Liver (tissue), 9 donors: ENCODE measurements around the gene TMEM117. TPM values are rescaled to one million over a fixed set of nuclear protein-coding genes. Genes with fewer than 3 reads are reported as not detected.

ENCODE experiments used
- DNase-seq: peaks from one replicate; pipeline ENCODE4 v3.0.0-alpha.2; 2017; ENCODE audit warnings: low spot score
- H3K27ac ChIP-seq, 2 donors: one replicate each; pipeline ENCODE4 v1.7.0; 2013; ENCODE audit warnings: inconsistent platforms in 2 of 2, low read length in 2 of 2, control low read depth in 1 of 2, low read depth in 1 of 2, mild to moderate bottlenecking in 1 of 2
- H3K27me3 ChIP-seq, 4 donors: one replicate each; pipeline versions ENCODE4 v1.6.1 to v1.7.0; 2013; ENCODE audit warnings: low read length in 3 of 4, inconsistent platforms in 1 of 4, mild to moderate bottlenecking in 1 of 4, moderate library complexity in 1 of 4; ENCODE audit not compliant: control insufficient read depth in 4 of 4, insufficient read depth in 4 of 4
- H3K36me3 ChIP-seq, 4 donors: one replicate each; pipeline versions ENCODE4 v1.6.1 to v1.7.0; 2013; ENCODE audit warnings: low read length in 3 of 4, mild to moderate bottlenecking in 3 of 4, low read depth in 1 of 4, moderate library complexity in 1 of 4; ENCODE audit not compliant: control insufficient read depth in 4 of 4, insufficient read depth in 3 of 4
- H3K4me1 ChIP-seq, 4 donors: one replicate each; pipeline versions ENCODE4 v1.6.1 to v1.7.0; 2013; ENCODE audit warnings: low read length in 3 of 4, mild to moderate bottlenecking in 3 of 4, moderate library complexity in 1 of 4; ENCODE audit not compliant: control insufficient read depth in 4 of 4, insufficient read depth in 4 of 4
- H3K4me3 ChIP-seq, 3 donors: one replicate each; pipeline versions ENCODE4 v1.6.1 to v1.7.0; 2013; ENCODE audit warnings: low read length in 3 of 3, control low read depth in 1 of 3, low read depth in 1 of 3, mild to moderate bottlenecking in 1 of 3
- H3K9ac ChIP-seq, 2 donors: one replicate each; pipeline ENCODE4 v1.7.0; 2013; ENCODE audit warnings: low read length in 2 of 2, mild to moderate bottlenecking in 2 of 2, moderate library complexity in 2 of 2, control low read depth in 1 of 2, low read depth in 1 of 2
- H3K9me3 ChIP-seq, 4 donors: one replicate each; pipeline versions ENCODE4 v1.6.1 to v1.7.0; 2013; ENCODE audit warnings: low read length in 3 of 4; ENCODE audit not compliant: control insufficient read depth in 4 of 4
- ATF3 ChIP-seq: IDR thresholded peaks from 2 replicates; pipeline ENCODE4 v1.6.1; 2016; ENCODE audit warnings: antibody characterized with exemption
- CTCF ChIP-seq: fragments of 150-350 bp; IDR thresholded peaks from 2 replicates; pipeline ENCODE4 v1.5.1; 2017; ENCODE audit warnings: improper control_type of control experiment, low read depth, low read length; ENCODE audit not compliant: missing input control
- EGR1 ChIP-seq, 2 donors: IDR thresholded peaks; 2 replicates each; pipeline ENCODE4 v1.6.1; 2016 to 2018; ENCODE audit warnings: antibody characterized with exemption in 2 of 2, low read depth in 2 of 2
- FOXA1 ChIP-seq: IDR thresholded peaks from 2 replicates; pipeline ENCODE4 v1.6.1; 2016; ENCODE audit warnings: antibody characterized with exemption
- FOXA2 ChIP-seq: IDR thresholded peaks from 2 replicates; pipeline ENCODE4 v1.6.1; 2016; ENCODE audit warnings: antibody characterized with exemption
- GABPA ChIP-seq, 2 donors: IDR thresholded peaks in 1 of 2; conservative IDR thresholded peaks in 1 of 2; 2 replicates each; pipeline ENCODE4 v1.6.1; 2016; ENCODE audit warnings: antibody characterized with exemption in 2 of 2, mild to moderate bottlenecking in 1 of 2, moderate library complexity in 1 of 2
- HNF4A ChIP-seq, 2 donors: conservative IDR thresholded peaks; 2 replicates each; pipeline ENCODE4 v1.6.1; 2016; ENCODE audit warnings: antibody characterized with exemption in 2 of 2, mild to moderate bottlenecking in 2 of 2
- HNF4G ChIP-seq: IDR thresholded peaks from 2 replicates; pipeline ENCODE4 v1.6.1; 2016; ENCODE audit warnings: antibody characterized with exemption
- JUND ChIP-seq, 2 donors: IDR thresholded peaks; 2 replicates each; pipeline ENCODE4 v1.6.1; 2016; ENCODE audit warnings: antibody characterized with exemption in 2 of 2
- MAX ChIP-seq: IDR thresholded peaks from 2 replicates; pipeline ENCODE4 v1.6.1; 2016; ENCODE audit warnings: antibody characterized with exemption
- NR2F2 ChIP-seq: IDR thresholded peaks from 2 replicates; pipeline ENCODE4 v1.6.1; 2016; ENCODE audit warnings: antibody characterized with exemption
- RAD21 ChIP-seq, 2 donors: IDR thresholded peaks; 2 replicates each; pipeline ENCODE4 v1.6.1; 2016; ENCODE audit warnings: antibody characterized with exemption in 2 of 2, mild to moderate bottlenecking in 2 of 2
- REST ChIP-seq: IDR thresholded peaks from 2 replicates; pipeline ENCODE4 v1.6.1; 2016; ENCODE audit warnings: antibody characterized with exemption, mild to moderate bottlenecking
- RXRA ChIP-seq, 2 donors: IDR thresholded peaks; 2 replicates each; pipeline ENCODE4 v1.6.1; 2017 to 2018; ENCODE audit warnings: antibody characterized with exemption in 2 of 2, mild to moderate bottlenecking in 1 of 2
- SP1 ChIP-seq: IDR thresholded peaks from 2 replicates; pipeline ENCODE4 v1.6.1; 2018; ENCODE audit warnings: antibody characterized with exemption, mild to moderate bottlenecking
- TAF1 ChIP-seq: conservative IDR thresholded peaks from 2 replicates; pipeline ENCODE4 v1.6.1; 2016; ENCODE audit warnings: antibody characterized with exemption, mild to moderate bottlenecking
- YY1 ChIP-seq: IDR thresholded peaks from 2 replicates; pipeline ENCODE4 v1.6.1; 2016; ENCODE audit warnings: antibody characterized with exemption, mild to moderate bottlenecking
- ZBTB33 ChIP-seq: IDR thresholded peaks from 2 replicates; pipeline ENCODE4 v1.6.1; 2016; ENCODE audit warnings: antibody characterized with exemption
- polyA plus RNA-seq, 2 donors: library from polyadenylated mRNA; stranded (reverse) in 1 of 2; unstranded in 1 of 2; fragments of 200-250 nt in 1 of 2; fragments of >200 nt in 1 of 2; fragmentation: Nextera tagmentation in 1 of 2; extraction: Ambion mirVana in 1 of 2; gene quantifications; one replicate each; pipeline versions ENCODE4 v1.2.1 to v1.2.3, GENCODE V29; 2013 to 2015
- total RNA-seq, 2 donors: library from RNA; depleted of rRNA; stranded (reverse); fragments of >200 nt; gene quantifications; one replicate each; pipeline ENCODE4 v1.2.3, GENCODE V29; 2014
- donor health status: healthy.
- donor health status: healthy.
- donor health status: healthy.
- donor health status: healthy.
- donor health status: healthy.

TMEM117 gene
- total and polyA plus RNA-seq, 4 donors: 2.0 to 5.9 (median 3.9) TPM

GRCh38 chr12:44003721-44004120 is 167.8 kb downstream of the TMEM117 start:
- TF ChIP-seq HNF4G: no peak
- TF ChIP-seq TAF1: no peak
- TF ChIP-seq SP1: no peak
- no peak for TF ChIP-seq FOXA2
- no peak for TF ChIP-seq MAX
- no peak for TF ChIP-seq CTCF
- TF ChIP-seq NR2F2: no peak
- TF ChIP-seq RXRA (IDR thresholded peaks at IDR 0.05): no peak
- no peak for TF ChIP-seq ZBTB33
- TF ChIP-seq ATF3: no peak
- no peak for TF ChIP-seq REST
- TF ChIP-seq HNF4A (conservative IDR thresholded peaks at IDR 0.05): no peak
- TF ChIP-seq RAD21 (IDR thresholded peaks at IDR 0.05): no peak
- no peak for TF ChIP-seq JUND (IDR thresholded peaks at IDR 0.05)
- no peak for TF ChIP-seq YY1
- TF ChIP-seq FOXA1: no peak
- no peak for TF ChIP-seq GABPA (IDR thresholded peaks at IDR 0.05 in 1 of 2, conservative IDR thresholded peaks at IDR 0.05 in 1 of 2)
- TF ChIP-seq EGR1 (IDR thresholded peaks at IDR 0.05; ENCODE audit: low read depth in 2 of 2): no peak
- DNase-seq: no peak

More at GRCh38 chr12:44003721-44004120, 167.8 kb downstream of the TMEM117 start:
- no peak overlapping the region for H3K9ac ChIP-seq
- no peak overlapping the region for H3K4me3 ChIP-seq
- no peaks in the 10 kb centered on the region for H3K27me3 ChIP-seq
- no peak overlapping the region for H3K27ac ChIP-seq
- no peaks in the 10 kb centered on the region for H3K36me3 ChIP-seq
- H3K4me1 ChIP-seq: no peaks in the 10 kb centered on the region
- peaks cover 5 to 10% (median 7%) of the 10 kb centered on the region in 4 donors for H3K9me3 ChIP-seq
